NCI-H1417 treated with DMSO at 0.1 percent for 48 hours (cell line): ENCODE data around the gene CEP41.

Experiments used
- DNase-seq: peaks from one replicate; lab custom pipeline; 2025; lab: John Stamatoyannopoulos, UW

Gene CEP41

DNA sequence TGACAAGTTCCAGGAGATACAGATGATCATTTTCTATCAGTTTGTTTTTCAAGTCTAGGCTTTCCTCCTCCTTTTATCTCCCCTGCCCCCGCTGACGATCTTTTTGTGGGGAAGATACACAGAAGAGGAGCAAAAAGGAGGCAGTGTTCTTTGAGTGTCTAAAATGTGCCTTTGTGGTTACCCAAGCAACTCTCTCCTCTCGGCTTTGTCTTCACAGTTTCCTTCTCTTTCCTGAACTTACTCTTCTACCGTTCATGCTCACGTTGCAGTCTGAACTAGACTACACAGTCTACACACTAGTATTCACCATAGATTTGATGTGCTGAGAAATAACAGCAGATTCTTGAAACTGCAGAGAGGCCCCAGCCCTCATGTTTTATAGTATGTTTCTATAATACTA, 23.6 kb downstream of the CEP41 start:
- DNase-seq = no peak

DNA sequence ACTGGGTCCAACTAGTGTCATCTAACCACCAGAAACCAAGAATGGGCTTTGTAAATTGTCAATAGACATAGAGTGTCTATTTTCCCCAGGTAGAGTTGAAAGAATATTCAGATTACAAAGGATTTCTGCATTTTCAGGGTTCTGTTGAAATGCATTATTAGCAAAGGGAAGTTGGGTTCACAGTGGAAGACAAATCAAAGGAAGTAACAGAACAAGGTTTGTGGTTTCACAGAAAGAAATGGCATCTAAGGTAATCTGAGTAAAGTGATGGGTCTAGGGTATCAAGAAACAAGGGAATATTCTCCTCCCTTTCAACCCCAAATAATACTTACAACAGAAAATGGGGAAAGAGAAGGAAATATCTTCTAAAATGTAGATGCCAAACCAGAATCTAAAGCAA, 25.8 kb downstream of the CEP41 start:
- DNase-seq = no peak

DNA sequence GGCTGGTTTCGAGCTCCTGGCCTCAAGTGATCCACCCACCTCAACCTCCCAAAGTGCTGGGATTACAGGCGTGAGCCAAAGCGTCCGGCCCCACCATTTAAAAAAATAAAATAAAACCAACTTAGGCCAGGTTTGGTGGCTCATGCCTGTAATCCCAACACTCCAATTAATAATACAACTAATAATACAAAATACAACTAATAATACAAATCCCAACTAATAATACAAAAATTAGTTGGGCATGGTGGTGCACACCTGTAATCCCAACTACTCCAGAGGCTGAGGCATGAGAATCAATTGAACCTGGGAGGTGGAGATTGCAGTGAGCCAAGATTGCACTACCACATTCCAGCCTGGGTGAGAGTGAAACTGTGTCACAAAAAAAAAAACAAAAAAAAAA, 27.6 kb downstream of the CEP41 start:
- no peak for DNase-seq

DNA sequence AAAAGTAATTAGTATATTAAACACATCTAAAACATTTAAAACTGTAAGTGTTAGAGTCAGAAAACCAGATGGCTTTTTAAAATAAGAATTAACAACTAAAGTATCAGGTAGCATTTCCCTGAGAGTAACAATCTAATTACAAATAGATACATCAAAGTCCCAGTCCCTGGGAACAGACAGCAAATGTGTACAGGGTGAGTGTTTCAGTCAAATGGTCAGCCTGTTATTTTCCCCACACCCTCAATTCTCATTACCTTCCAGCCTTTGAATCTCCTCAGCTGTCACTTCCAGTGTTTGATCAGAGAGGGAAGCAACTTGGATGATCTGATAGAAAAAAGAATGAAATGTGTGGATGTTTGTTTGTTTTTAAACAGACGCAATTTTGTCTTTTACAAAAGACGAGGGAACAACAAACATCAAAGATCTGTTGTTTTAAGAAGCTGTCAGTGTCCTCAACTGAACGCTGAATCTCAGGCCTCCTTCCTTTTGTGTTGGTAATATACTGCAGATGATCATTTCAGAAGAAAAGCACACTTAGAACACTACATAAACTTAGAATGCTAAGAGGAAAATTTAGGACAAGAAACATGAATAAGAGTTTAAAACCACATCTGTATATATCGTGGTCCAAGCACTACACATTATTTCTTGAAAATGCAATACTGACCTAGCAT, 29.8 kb downstream of the CEP41 start:
- DNase-seq = peak; percentile 25

DNA sequence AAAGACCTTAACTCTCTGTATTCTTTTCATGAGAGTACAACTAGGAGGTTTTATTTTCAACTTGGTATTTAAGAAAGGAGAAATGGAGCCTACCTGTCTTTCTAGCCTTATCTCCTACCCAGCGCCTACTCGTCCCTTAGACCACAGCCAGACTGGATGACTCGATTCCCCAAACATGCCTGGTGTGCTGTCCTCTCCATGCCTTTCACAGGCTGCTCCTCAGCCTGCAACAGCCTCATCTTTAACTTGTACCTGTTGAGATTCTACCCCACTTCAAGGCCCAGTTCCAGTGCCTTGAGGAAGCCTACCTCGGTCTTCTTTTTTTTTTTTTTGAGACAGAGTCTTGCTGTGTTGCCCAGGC, 31.1 kb downstream of the CEP41 start:
- no peak for DNase-seq

DNA sequence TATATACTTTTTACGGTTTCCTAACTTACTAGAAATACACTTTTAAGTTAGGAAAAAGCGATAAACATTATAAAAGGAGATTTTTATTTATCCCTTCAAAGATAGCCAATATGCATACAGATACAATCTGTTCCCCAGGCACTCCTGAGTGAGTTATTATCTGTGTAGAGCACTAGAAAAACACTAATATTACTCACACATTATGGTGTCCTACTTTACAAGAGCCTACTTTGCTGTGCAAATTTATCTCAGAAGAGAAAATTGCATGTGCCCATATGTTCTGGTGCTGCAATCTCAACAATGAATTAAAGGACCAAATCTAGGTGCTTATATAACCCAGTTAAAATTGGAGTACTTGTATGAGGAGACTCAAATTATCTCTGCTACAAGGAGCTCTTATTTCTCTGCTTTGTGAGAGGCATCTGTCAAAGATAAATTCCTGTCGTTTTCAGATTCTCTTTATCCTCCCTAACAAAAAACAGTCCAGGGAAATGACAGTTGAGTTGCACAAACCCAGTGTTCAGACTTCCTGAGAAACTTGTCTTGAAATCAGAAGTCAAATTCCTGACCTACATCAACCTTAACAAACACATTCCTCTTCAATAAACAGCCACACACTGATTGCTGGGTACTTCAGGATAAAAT, 31.6 kb downstream of the CEP41 start:
- DNase-seq = no peak

DNA sequence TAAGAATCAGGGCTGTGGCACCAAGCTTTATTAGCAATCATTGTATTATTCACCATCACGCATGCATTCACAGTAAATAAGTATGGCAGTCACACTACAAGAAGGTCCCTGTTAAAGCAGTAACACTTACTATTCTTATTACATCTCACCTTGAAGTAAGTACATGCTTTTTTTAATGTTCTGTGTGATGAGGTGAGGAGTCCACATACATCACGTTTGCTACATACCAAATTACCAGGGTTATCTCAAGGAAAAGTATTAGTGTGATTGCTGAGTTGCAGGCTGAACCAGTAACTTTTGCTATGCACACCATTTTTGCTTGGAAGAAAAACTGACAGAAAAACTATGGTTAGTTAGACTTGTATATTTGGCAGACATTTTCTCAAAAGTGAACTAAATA, 35.8 kb downstream of the CEP41 start:
- DNase-seq = no peak

DNA sequence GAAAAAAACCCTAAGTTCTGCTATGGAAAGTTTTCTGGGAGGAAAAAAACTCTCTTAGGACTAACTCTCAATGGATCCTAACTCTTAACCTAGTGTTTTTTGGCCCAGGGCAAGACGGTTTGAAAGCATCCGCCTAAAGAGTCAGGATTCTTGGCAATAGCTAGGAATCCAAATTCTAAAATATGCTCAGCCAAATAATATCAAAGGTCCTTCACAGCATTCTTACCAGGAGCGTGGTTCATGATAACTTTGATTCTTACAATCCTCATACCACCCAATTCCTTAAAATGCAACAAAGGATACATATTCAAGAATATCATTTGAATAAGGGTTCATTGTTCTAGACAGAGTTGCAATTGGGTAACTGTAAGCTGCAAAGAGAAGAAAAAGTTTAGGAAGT, 39.2 kb downstream of the CEP41 start:
- no peak for DNase-seq

DNA sequence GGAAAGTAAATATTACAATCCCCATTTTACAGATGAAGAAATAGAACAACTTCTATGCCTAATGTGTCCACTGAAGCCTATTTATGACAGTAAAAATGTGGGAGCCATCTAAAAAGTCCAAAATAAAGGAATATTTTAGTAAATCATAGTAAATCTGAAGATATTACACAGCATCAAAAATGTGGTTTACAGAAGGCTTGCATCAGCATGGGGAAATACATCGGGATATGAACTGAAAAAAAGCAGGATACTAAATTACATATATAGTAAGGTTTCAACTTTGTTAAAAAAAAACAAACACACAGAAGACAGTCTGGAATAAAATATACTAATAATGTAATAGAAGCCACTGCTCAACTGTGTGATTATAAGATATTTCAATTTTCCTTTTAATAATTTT, 39.7 kb downstream of the CEP41 start:
- DNase-seq = no peak

DNA sequence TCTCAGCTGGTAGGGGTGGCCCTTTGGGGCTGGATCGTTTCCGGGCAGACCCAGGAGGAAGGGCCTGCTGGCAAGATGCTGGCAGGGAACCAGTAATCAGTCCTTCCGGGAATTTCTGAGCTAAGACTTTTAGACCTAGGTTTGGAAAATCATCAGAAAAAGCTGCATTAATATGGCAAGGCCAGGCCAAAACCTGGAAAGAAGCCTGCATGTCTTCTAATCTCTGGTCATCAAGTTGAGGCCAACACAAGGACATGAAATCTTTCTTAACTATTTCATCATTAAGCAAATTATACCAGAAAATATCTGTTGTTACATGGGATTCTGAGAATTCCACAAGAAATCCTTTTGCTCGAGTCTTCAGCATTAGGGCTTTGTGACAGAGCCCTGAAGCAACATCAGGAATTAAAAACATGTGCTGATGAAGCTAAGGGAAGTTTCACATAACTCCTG, 40.7 kb downstream of the CEP41 start:
- DNase-seq = no peak

DNA sequence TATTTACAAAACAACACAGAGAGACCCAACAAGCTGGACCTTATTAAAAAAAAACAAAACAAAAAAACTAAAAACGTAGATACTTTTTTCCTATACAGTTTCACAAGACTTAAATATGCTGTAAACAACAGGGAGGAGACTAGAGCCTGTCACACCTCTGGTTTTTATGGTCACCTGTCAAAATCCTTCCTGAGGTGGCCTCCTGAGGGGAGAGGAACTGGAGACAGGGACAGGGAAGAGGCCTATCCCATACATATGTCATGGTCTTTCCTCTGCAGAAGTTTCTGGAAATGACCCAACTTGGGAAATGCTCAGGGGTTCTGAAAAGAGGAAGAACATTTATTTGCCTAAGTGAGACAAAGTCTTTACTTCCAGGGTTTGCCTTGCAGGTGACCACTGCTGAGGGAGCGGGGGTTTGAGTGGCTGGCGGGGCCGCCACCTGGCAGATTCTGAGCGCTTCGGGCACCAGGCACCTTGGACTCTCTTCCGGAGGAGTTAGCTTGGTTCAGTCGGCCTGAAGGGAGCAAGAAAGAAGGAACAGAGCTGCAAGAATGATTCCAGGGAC, 42.2 kb downstream of the CEP41 start:
- DNase-seq = no peak

DNA sequence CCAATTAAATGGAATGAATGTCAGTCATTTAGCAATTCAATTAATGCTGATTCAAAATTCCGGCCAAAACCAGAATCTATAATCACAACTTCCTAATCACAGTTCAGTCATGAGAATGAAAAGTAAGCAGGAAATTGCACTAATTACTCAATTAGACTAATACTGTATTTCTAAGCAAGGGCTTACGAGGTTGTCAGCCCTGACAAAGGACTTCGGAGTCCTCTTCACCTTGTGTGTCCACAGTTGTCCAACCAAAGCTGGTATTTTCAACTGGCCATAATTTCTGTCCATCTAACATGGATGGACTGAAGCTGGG, 43.1 kb downstream of the CEP41 start:
- no peak for DNase-seq

DNA sequence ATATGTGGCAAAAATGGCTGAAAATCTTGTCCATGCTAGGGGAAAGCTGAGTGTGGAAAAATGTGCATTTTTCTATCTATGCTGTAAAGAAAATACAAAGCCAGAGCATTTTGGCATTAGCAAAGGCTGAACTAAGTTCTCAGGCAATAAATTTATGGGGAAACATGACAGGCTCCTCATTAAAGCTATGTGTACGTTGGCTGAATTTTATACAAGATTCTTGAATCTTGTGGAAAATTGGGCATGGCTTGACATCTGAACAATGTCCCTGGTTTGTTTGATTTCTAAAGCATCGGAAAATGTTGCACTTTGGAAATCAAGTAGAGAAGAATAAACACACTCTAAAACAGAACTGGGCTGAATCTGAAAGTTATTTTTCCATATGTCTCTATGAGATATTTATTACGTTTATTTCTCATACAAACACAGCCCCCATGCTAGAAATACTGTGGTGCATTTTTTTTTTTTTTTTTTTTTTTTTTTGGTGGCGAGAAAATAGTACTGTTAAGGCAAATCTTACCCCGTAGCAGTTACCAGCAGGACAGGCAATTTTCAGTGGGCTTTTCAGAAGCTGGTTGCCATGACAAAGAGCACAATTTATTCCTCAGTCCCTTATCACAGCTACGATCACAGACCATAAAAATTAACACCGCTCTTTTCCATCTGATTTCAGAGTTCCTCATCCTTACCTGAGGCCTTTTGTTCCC, 43.6 kb downstream of the CEP41 start:
- no peak for DNase-seq

DNA sequence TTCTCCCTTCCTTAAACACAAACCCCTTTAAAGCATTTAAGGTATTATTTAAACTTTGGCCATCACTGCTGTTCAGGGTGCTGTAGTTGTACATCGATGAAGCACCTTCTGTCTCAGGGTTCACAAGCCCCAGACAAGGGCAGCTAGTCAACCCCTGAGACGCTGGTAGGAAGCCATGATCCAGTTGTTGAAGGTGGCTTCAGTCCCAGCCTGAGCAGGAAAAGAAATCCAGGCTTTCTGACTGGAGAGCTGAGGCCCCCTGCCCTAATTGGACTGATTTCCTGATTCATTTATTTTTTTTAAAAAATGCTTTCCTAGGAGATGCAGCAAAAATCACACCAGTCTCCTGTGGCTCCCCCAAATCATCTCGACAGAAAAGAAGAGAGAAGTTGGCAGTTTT, 44.7 kb downstream of the CEP41 start:
- no peak for DNase-seq

DNA sequence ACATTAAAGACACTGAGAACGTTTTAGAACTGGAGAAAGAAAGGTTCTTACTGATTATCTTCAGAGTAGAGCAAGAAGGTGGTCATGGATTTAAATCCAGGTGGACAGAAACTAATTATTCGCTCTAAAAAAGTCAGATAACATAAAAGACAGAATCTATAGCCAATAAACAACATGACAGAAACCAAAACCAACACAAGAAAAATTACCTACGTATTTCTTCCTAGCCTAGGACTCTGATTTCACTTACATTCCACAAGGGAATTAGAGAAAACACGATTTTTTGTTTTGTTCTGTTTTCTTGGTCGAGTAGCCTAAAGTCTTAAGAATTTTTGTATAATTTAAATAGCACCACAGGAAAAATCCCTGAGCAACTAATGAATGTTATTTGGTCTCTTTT, 45.4 kb downstream of the CEP41 start:
- DNase-seq = no peak

DNA sequence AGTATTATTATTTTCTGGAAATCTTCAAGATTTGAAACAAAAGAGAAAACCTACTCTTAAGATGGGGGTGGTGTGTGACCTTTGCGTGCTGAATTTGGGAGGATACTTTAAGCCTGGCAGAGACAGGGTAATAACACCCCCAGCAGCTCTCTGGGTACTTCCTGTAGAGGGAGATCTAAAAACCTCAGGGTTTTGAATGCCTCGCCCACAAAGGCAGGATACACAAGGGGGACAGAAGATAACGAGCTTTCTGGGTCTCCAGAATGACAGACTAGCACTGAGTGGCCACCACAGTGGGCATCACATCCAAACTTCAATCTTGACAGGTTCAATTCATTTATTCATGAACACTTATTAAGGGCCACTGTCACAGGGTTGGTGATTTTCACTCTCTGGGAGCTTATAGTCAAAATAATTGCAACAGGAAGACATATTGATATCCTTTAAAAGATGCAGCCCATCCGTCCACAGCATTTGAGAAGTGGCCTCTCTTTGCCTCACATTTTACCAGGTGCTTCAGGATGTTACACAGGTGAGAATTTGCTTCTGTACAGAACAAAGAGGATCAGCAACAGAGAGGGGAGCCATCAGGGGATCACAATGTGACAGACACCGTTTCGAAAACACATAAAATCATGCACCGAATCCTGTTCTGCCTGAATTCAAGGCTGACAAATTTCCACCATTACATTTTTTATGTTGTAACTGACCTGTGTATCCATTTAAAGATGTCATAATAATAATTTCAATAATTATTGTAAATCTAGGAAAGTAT, 46.2 kb downstream of the CEP41 start:
- no peak for DNase-seq

DNA sequence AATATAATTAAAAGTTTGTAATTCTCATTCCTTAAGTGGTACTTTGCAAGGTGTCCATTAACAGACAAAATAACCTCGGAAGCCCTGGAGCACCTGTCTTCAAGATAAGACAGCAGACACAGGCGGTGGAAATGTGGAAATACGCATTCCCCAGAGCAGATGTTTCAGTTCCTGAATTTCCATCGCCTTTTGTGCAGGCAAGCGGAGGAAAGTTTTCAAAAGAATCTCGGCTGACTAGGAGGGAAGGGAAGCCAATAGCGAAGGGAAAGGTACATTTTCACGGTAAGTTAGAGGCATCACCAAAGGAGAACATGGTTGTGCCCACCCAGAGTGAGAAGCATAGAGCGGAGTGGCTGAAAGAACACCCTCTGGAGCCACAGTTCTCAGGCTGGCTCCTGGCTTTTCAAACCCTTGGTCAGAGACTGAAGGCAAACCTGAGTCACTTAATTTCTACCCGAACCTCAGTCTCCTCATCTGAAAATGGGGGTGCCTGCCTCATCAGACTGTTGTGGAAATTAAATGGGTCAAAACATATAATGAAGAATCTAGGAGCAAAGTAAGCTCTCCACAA, 46.9 kb downstream of the CEP41 start:
- no peak for DNase-seq

DNA sequence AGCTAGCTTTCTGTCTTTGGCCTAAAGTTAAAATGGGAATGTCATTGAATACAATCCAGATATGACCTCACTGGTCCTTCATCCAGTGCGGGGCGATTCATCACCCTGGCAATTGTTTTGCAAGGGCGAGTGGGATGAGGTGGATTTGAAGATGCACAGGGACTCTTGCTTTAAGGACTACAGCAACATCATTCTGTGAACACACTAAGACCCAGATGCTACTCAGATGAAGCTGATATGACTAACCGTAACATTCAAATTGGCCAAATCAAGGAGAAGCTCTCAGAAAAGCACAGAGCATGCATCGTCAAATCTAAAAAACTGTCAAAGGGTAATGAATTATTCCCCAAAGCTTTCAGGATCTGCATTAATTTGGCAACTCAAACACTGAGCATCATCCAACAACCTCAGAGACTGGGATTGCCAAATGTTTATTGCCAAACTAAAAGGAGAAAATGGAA, 47.7 kb downstream of the CEP41 start:
- DNase-seq = no peak

DNA sequence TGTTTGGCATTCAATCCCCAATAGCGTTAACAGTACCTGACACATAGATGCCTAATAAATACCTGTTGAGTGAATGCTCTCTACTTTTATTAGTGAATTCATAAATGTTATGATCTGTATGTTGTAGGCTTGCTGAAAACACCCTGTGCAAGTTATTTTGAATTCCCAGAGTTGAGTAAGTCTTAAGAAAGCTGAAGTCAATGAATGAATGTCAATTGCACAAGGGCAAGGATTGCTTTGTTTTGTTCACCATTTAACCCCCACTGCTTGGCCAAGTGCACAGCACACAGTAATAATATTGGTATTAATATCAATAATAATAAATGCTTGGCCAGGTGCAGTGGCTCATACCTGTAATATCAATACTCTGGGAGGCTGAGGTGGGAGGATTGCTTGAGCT, 50.3 kb downstream of the CEP41 start:
- DNase-seq = no peak

DNA sequence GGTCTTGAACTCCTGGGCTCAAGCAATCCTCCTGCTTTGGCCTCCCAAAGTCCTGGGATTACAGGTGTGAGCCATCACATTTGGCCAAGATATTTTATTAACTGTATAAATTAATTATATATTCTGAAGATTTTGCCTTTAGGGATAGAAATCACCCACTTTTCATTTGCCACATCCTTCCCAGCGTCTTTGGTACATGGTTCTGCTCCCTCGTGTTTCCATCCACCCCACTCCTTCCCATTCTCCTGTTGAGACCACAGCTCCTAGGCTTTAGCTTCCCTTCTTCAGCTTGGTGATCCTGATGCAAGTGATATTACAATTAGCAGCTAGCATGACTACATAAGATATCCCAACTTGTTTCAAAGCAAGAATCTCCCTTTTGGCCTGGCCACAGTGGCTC, 52.1 kb downstream of the CEP41 start:
- DNase-seq = no peak

DNA sequence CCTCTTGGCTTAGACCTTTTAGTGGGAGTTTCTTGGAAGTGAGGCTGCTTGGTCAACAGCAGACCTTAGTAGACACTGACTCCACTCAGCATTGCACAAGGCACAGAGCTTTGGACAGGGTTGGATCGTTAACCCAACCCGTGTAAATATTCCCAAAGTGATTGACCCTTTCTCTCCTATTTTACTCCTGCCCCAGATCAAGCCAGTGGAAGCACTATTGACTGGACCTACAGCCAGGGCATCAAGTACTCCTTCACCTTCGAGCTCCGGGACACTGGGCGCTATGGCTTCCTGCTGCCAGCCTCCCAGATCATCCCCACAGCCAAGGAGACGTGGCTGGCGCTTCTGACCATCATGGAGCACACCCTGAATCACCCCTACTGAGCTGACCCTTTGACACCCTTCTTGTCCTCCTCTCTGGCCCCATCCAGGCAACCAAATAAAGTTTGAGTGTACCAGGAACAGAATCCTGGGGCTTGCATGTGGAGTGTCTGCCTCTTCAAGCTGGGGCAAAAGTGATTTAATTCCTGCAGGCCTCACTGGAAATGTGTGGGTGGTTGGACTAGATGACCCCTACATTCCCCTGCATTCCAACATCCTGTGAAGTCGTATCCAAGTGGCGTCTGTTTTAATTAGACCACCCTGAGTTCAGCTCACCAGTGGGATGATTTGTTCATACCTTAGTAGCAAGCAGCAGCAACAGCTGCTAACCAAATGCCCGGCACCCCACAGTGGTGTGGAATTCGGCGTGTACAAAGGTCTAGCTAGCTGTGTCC, 53.0 kb downstream of the CEP41 start:
- DNase-seq = no peak

DNA sequence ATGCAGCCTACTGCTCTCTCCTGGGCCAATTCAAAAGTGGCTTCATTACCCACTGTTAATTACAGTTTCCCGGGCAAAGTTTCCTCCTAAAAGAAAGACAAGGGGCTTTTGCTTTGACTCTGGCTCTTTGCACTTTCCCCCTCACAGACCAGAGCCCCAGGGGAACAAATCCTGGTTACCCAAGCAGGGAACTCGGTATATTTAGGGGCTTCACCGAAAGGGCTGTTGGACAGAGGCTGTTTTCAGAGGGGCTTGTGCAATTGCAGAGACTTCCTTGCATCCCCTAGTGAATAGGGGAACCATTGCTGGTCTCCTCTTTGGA, 53.5 kb downstream of the CEP41 start:
- no peak for DNase-seq
